Prostate gland (tissue), 2 donors: ENCODE measurements around the gene SPG7.

Source experiments
- POLR2A ChIP-seq: fragments of 450-650 bp; IDR thresholded peaks from one replicate; pipeline ENCODE4 v1.6.1; 2016; ENCODE audit warnings: antibody characterized with exemption, mild to moderate bottlenecking
- POLR2AphosphoS5 ChIP-seq: sonication (generic); formaldehyde crosslinking; IDR thresholded peaks from one replicate; pipeline ENCODE4 v1.6.1; 2017; ENCODE audit warnings: antibody characterized with exemption
- TF ChIP-seq, protein P1 (sequence below), 4 experiments: fragments of 200-600 bp in 2 of 4; fragments of 450-650 bp in 2 of 4; sonication (generic) in 2 of 4; IDR thresholded peaks; 1 replicate in 3 of 4; 2 replicates in 1 of 4; pipeline ENCODE4 v1.5.1; 2016 to 2019; ENCODE audit warnings: antibody characterized with exemption in 4 of 4, mild to moderate bottlenecking in 2 of 4, moderate library complexity in 2 of 4

DNA sequence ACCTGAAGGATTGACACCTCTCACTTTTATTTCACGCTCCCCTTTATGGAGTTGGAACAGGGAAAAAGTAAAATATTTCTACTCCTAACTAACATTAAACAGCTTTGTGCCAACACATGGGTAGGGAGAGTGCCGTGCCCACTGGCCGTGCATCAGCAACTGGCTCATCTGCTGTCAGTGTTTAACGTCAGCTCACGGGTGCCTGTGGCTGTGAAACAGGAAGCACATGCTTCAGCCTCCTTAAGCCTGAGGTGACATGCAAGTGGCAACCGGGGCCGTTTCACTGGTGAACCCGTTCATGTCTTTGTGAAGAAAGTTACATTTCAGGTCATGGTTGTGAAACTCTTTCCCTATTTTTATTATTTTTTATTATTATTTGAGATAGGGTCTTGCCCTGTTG lies 3.2 kb downstream of the SPG7 start:
- TF ChIP-seq, protein P1, sequence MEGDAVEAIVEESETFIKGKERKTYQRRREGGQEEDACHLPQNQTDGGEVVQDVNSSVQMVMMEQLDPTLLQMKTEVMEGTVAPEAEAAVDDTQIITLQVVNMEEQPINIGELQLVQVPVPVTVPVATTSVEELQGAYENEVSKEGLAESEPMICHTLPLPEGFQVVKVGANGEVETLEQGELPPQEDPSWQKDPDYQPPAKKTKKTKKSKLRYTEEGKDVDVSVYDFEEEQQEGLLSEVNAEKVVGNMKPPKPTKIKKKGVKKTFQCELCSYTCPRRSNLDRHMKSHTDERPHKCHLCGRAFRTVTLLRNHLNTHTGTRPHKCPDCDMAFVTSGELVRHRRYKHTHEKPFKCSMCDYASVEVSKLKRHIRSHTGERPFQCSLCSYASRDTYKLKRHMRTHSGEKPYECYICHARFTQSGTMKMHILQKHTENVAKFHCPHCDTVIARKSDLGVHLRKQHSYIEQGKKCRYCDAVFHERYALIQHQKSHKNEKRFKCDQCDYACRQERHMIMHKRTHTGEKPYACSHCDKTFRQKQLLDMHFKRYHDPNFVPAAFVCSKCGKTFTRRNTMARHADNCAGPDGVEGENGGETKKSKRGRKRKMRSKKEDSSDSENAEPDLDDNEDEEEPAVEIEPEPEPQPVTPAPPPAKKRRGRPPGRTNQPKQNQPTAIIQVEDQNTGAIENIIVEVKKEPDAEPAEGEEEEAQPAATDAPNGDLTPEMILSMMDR (IDR thresholded peaks at IDR 0.05), result no peak
- TF ChIP-seq POLR2AphosphoS5, result no peak
- no peak for TF ChIP-seq POLR2A
